Measurements from ENCODE around the gene MRPS21.
A peak's percentile ranks its signal among the peaks of the same experiment; 100 is the strongest.

Gene MRPS21

DNA sequence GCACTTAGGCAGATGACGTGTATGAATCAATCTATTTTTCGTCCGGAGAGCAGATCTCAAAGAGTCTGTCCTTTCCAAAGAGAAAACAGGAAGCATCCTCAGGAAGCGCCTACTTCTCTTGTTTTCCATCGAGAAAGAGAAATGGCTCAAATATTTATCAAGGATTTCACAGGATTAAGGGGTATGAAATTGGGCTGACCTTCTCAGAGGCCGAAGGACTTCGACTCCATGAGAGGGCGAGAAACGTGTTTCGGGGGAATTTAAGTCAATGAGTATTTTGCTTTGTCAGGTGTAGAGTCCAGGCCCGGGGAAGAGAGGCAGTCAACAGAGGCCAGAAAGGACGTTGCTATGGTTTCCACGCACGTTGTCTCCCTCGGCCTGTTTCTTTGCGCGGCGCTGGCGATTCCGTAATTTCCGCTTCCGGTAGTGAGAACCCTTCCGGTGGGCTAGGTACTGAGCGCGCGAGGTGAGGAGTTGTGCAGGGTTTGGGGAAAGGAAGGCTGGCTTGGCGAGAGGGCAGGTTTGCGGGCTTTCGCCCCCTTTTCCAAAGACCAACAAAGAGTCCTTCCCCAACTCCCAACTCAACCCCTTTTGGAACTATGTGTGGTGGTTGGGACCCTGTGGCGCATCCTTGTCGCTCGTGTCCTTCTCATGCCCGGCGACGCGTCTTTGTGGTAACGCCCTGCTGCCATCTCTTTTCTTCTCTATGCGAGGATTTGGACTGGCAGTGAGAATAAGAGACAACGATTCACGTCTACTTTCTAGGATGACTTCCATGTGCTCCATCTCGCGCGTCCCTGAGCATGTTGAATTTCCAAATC is at the start of gene MRPS21:
Gene MRPS21 (plus strand): TSS at position 429 of the 821 bp plus-strand sequence. CDS start 506 bp downstream, outside the sequence.
- DNase-seq (ENCODE audit: low spot score) = peak; percentile 94

DNA sequence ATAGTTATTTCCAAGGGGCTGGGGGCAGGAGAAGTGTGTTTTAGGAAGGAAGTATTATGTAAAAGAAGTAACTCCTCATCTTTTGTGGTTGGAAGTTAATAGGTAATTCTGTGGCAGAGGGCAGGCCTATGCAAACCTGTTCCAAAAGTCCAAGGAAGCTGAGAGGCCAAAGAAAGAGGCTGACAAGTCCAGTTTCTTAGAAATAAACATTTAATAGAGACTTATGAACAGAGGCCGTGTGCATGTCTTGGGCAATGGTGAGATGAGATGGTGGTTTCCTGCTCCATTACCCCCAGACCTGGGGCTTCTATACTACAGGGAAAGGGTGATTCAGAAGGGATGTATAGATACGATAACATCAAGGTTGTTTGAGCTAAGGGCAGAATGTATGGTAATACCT is 43.7 kb upstream of the MRPS21 start:
- no peak for DNase-seq (ENCODE audit: low spot score)

GRCh38 chr1:150256198-150256553 is 37.5 kb upstream of the MRPS21 start:
- no peak for DNase-seq (ENCODE audit: low spot score)

DNA sequence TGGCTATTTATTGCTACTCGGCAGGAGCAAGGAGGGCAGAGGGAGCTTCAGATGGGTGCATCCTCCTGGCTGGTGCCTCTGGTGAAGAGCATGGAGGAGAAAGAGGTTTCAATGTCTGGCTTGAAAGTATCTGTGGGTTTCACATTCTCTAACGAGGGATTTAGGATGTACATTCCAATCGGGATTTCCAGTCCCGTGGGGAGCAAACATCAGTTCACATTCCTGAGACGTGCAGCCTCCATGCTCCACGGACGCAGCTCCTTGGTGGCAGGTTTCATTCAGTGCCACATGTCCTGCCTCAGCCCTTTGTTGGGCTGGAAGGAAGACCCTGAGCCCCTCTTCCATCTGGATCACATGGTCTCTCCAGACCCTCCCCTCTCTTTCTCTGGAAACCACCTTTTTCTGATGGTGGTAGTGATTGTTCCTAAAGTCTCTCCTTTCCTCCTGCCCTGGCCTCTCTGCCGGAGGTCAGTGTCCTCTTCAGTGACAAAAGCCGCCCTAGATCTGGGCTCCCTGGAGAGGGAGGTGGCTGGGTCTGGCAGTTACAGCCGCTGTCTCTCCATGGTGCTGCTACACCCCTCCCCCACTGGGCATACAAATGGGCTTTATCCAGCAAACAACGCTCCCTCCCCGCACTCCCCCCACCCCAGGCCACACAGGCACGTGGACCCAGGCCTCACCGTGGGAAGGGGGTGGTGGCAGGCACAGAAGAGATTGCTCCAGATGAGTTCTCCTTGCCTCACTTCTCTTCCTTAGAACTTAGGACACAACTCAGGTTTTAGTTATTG is 36.9 kb upstream of the MRPS21 start:
- DNase-seq (ENCODE audit: low spot score) = no peak

DNA sequence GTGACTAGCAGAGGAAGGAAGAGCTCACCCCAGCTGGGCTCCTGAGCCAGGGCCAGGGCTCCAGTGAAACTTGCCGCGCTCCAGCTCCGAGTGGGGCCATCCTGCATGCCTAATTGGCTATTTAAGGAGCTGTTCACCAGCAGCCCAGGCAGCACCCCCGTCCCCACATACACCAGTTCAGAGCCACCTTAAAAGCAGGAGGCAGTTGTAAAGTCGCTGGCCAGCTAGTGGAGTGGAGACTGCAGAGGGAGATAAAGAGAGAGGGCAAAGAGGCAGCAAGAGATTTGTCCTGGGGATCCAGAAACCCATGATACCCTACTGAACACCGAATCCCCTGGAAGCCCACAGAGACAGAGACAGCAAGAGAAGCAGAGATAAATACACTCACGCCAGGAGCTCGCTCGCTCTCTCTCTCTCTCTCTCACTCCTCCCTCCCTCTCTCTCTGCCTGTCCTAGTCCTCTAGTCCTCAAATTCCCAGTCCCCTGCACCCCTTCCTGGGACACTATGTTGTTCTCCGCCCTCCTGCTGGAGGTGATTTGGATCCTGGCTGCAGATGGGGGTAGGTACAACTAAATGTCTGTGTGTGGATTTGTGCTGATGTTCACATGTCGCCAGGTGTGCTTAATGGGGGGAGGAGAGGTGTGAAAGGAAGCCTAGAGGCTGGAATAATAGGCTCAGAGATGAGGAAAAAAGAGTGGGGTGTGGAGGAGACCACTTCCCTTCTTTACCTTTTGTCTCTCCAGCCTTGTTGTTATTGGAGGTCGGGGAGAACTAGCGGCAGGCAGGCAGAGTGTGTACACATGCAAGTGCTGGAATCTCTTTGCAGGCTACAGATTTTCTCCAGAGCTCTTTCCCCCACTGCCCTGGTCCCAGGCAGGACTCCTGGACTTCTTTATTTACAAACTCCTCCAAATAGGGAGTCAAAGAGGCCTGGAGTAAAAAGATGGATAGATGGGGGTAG is 35.8 kb upstream of the MRPS21 start, which contains the start of gene CA14:
Gene CA14 (plus strand): TSS at position 151 of the 962 bp plus-strand sequence. CDS start 355 bp downstream, at position 506.
- no peak for DNase-seq (ENCODE audit: low spot score)

DNA sequence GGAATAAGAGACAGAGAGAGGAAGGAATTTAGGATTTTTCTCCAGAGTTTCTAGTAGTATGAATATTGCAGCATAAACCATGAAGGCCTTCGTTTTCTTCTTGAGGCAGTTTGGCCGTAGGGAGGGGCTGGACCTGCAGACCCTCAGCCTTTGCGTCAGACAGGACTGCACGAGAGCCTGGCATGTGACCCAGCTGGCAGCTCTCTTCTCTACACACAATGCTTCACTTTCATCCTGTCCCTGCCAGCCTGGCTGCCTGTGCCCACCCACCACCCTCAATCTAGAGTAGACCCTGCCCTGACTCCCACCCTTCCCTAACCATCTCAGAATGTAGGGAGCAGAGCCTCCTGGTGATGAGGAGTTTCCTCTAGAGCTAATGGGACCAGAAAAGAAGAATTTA is 34.4 kb upstream of the MRPS21 start:
- no peak for DNase-seq (ENCODE audit: low spot score)

- DNase-seq (ENCODE audit: low spot score) = no peak
Observed at GRCh38 chr1:150259758-150260669, 33.6 kb upstream of the MRPS21 start.

DNA sequence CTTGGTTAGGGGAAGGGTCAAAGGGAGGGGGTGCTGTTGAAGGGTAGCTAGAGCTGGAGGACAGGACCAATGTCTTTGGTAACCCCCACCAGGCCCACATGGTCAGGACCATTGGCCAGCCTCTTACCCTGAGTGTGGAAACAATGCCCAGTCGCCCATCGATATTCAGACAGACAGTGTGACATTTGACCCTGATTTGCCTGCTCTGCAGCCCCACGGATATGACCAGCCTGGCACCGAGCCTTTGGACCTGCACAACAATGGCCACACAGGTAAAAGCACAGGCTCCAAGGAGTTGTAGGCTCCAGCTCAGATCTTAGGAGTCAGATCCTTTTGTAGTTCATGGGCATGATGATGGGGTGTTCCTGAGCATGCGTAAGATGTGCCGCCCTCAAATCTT is 32.3 kb upstream of the MRPS21 start:
- DNase-seq (ENCODE audit: low spot score) = no peak

- DNase-seq (ENCODE audit: low spot score) = no peak
Observed at GRCh38 chr1:150262388-150263320, 31.0 kb upstream of the MRPS21 start.

DNA sequence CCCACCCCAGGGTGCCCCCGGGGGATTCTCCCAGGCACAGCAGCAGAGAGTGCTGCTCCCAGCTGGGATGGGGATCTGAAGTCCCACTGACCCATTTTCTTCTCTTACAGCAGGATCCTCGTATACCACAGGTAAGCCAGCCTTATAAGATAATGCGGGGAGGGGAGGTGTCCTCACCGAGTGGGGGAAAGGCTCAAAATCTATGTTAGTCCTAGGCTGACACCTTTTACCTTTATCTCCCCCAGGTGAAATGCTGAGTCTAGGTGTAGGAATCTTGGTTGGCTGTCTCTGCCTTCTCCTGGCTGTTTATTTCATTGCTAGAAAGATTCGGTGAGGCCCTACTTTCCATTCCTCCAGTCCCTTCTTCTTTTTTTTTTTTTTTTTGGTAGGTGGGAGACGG is 30.1 kb upstream of the MRPS21 start:
- no peak for DNase-seq (ENCODE audit: low spot score)

DNA sequence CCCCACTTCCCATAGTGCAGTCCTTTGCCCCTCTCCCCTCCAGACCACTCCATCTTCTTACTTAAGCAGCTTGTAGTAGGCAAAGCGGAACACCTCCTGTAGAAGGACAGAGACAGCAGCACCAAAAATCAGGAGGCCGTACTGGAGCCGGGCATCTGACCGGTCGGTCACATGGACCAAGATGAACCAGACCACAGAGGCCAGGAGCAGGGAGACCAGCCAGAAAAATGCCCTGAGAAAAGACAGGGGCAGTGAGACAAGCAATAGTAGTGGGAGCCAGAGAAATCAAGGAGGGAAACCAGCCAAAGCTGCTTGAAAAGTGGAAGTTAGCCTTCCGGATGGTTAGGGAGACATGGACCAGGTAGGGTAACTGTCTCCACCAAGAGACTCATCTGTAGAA is 25.8 kb upstream of the MRPS21 start:
- no peak for DNase-seq (ENCODE audit: low spot score)

DNA sequence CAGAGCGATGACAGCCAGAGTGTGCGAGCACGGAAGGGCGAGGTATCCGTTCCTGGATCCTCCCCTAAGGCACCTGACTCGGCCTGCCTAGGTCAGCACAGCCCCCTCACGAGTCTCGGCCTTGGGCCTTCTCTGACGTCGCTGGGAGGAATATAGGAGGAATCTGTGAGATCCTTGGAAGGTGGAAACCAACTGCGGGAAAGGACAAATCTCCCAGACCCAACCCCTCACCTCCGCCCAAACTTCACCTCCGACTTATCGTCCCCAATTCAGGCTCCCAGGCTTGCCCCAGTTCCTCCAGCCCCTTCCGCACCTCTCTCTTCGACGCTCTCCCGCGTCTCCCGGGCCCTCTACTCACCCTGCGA is 25.3 kb upstream of the MRPS21 start:
- DNase-seq (ENCODE audit: low spot score) = peak; percentile 25

GRCh38 chr1:150268705-150269403 is 24.8 kb upstream of the MRPS21 start, which contains the start of gene APH1A:
Gene APH1A (minus strand): TSS chr1:150269016. CDS start chr1:150268810, 206 bp downstream.
- peak; percentile 98 for DNase-seq (ENCODE audit: low spot score)

- no peak for DNase-seq (ENCODE audit: low spot score)
Observed at GRCh38 chr1:150269451-150269850, 24.2 kb upstream of the MRPS21 start.

GRCh38 chr1:150271291-150271959 is 22.2 kb upstream of the MRPS21 start:
- no peak for DNase-seq (ENCODE audit: low spot score)

DNA sequence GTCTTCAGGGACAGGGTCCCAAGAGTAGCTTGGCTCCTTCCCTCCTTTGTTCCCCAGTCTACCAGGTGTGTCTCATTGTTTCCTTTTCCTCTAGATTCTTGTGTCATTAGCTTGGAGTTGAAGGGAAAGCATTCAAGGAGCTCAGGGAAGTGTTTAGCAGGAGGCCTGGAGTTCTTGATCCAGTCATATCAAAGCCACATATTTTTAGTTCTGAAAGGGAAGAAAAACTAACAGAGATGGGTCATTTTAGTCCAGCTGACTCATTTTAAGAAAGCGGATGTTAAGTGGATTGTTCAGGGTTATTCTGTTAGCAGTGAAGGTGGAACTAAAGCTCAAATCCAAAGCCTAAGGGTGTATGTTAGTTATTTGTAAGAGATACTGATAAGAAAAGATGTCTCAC is 20.4 kb upstream of the MRPS21 start:
- peak; percentile 10 for DNase-seq (ENCODE audit: low spot score)

- no peak for DNase-seq (ENCODE audit: low spot score)
Observed at GRCh38 chr1:150280138-150280707, 13.4 kb upstream of the MRPS21 start.

- DNase-seq (ENCODE audit: low spot score) = peak; percentile 49
Observed at GRCh38 chr1:150281221-150281757, 12.4 kb upstream of the MRPS21 start.

Measured in activated CD4-positive, alpha-beta T cell treated with anti-CD3 and anti-CD28 coated beads, Interleukin-2, Interleukin-4, amounts not matched to agents 100 ng/mL and 50 ng/mL, durations not matched to agents 16 hours and 8 hours (primary cell).